RWPE1 (cell line): ENCODE measurements around the gene FIGLA.

Experiments used
- CTCF ChIA-PET: fragments of 350-600 bp; sonication (Branson Sonifier 250); formaldehyde crosslinking; extraction: SDS; loops from one replicate; lab custom pipeline; 2021; lab: Yijun Ruan, JAX
- POLR2A ChIA-PET: fragments of 400-600 bp; formaldehyde crosslinking; extraction: SDS; loops from one replicate; lab custom pipeline; 2020; ENCODE audit warnings: antibody characterized with exemption; ENCODE audit not compliant: low non-redundant PET; lab: Yijun Ruan, JAX
- DNase-seq: peaks from one replicate; pipeline ENCODE4 v3.0.0; 2012; ENCODE audit warnings: low spot score
- H3K27ac ChIP-seq: fragments of 450-650 bp; 2 replicates; pipeline ENCODE4 v1.5.1; 2017
- CTCF ChIP-seq: fragments of 450-650 bp; conservative IDR thresholded peaks from 2 replicates; pipeline ENCODE4 v1.5.1; 2017; ENCODE audit warnings: low read depth, mild to moderate bottlenecking

FIGLA gene

DNA sequence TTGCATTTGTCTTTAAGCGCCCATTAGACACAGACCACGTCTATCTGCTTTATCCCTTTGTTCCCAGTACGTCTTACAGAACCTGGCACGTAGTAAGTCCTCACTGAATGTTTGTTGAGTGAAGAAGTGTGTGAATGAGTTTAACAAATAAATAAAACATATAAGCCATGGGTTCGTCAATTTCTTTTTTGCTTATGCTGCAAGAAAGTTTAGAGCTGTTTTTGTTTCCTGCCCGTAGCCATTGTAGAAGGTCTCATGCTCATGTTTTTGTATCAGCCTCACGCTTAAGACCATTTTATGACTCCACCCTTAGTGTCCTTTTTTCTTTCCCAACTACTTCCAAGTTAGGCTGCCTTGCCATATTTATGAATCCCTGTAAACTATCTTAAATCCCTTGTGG lies 24.9 kb downstream of the FIGLA start:
- ChIA-PET CTCF (interaction anchor here (0.7 kb wide), 2 partner anchors 183 to 420 kb away, joined by 3 read pairs; no protein-coding TSS in a partner anchor), POLR2A (no interaction called here)
- TF ChIP-seq CTCF, result no peak
- no peak overlapping the region for H3K27ac ChIP-seq
- no peak for DNase-seq

GRCh38 chr2:70759446-70759845 lies 31.0 kb downstream of the FIGLA start:
- CTCF ChIA-PET, result interaction anchor here (1.5 kb wide), 1 partner anchor 9 kb away, joined by 5 read pairs; the partner anchor contains the start of gene ADD2
- no peak for TF ChIP-seq CTCF
- H3K27ac ChIP-seq, result no peak overlapping the region
- DNase-seq, result no peak
- POLR2A ChIA-PET, result no interaction called here

- POLR2A ChIA-PET, result no interaction called here
- DNase-seq, result no peak
- CTCF ChIA-PET, result interaction anchor here (1.5 kb wide), 1 partner anchor 10 kb away, joined by 5 read pairs; the partner anchor contains the start of gene ADD2
- no peak overlapping the region for H3K27ac ChIP-seq
- no peak for TF ChIP-seq CTCF
These were observed 32.5 kb downstream of the FIGLA start for GRCh38 chr2:70757966-70758365.

GRCh38 chr2:70757360-70757759 lies 33.1 kb downstream of the FIGLA start:
- no peak for DNase-seq
- no peak for TF ChIP-seq CTCF
- ChIA-PET CTCF (no interaction called here), POLR2A (no interaction called here)
- H3K27ac ChIP-seq, result no peak overlapping the region

- ChIA-PET POLR2A (no interaction called here), CTCF (no interaction called here)
- H3K27ac ChIP-seq, result no peak overlapping the region
- no peak for TF ChIP-seq CTCF
- DNase-seq, result no peak
These were observed 34.3 kb downstream of the FIGLA start for GRCh38 chr2:70756128-70756527.

DNA sequence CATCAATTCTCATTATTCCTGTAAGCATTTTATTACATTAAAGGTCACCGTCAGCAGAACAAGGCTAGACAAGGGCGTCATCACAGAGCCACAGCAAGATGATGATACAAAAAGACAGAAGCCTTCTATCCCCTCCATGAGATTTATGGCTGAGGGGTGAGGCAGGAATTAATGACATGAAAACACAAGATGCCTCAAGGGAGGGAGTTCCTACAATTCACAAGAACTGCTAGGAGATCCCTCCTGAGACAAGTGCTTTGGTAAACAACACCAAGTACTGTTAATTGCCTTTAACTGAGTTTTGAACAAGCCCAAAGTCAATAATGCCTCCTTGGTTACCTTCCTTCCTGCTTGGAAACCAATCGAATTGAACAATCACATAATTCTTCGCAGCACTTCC lies 36.5 kb downstream of the FIGLA start:
- no peak for TF ChIP-seq CTCF
- ChIA-PET POLR2A (no interaction called here), CTCF (interaction anchor here (0.9 kb wide), 1 partner anchor 42 kb away, joined by 3 read pairs; no protein-coding TSS in a partner anchor)
- no peak overlapping the region for H3K27ac ChIP-seq
- DNase-seq, result no peak
